SK-N-SH (cell line): ENCODE measurements around the gene UBLCP1. TPM values are rescaled to one million over a fixed set of nuclear protein-coding genes. Genes with fewer than 3 reads are reported as not detected.
"Not testable (repeated sequence)": the region's sequence is repeated elsewhere in the genome, so short reads cannot be mapped to it uniquely, and the experiment has no call there.

ENCODE experiments used
- CTCF ChIA-PET: fragments of 300-600, 350-600 bp; formaldehyde crosslinking; extraction: SDS; loops from one replicate; lab custom pipeline; 2021; lab: Yijun Ruan, JAX
- POLR2A ChIA-PET: fragments of 350-600 bp; sonication (Branson Sonifier 250); formaldehyde crosslinking; extraction: SDS; loops from one replicate; lab custom pipeline; 2020; ENCODE audit warnings: antibody characterized with exemption, inconsistent platforms; lab: Yijun Ruan, JAX
- DNase-seq: peaks from one replicate; pipeline ENCODE4 v3.0.0; 2012
- H2AFZ ChIP-seq: fragments of 200-600 bp; sonication (generic); 2 replicates; pipeline ENCODE4 v1.8.1; 2016; ENCODE audit warnings: antibody characterized with exemption, mild to moderate bottlenecking, low read depth
- H3F3A ChIP-seq: fragments of 200-600 bp; sonication (generic); replicated peaks from 2 replicates; pipeline ENCODE3; 2016; ENCODE audit warnings: antibody characterized with exemption, mild to moderate bottlenecking; ENCODE audit not compliant: insufficient read depth
- H3K27ac ChIP-seq, 2 experiments: fragments of 200-500 bp in 1 of 2; fragments of 200-600 bp in 1 of 2; sonication (Bioruptor generic) in 1 of 2; sonication (generic), shearing (Covaris generic) in 1 of 2; 2 replicates each; pipeline versions ENCODE4 v1.5.1 to v1.6.1; 2014 to 2016; ENCODE audit warnings: low read depth in 2 of 2, inconsistent platforms in 1 of 2, low read length in 1 of 2, mild to moderate bottlenecking in 1 of 2, mixed read lengths in 1 of 2
- H3K27me3 ChIP-seq: fragments of 200-600 bp; sonication (generic), shearing (Covaris generic); 2 replicates; pipeline ENCODE4 v1.6.1; 2016; ENCODE audit warnings: mixed run types; ENCODE audit not compliant: insufficient read depth
- H3K36me3 ChIP-seq, 2 experiments: fragments of 200-500 bp in 1 of 2; fragments of 200-600 bp in 1 of 2; sonication (Bioruptor generic) in 1 of 2; sonication (generic) in 1 of 2; replicated peaks in 1 of 2; 2 replicates each; pipeline versions ENCODE3 to v1.5.1; 2014 to 2016; ENCODE audit warnings: low read length in 1 of 2, mild to moderate bottlenecking in 1 of 2; ENCODE audit not compliant: insufficient read depth in 2 of 2, control insufficient read depth in 1 of 2
- H3K4me1 ChIP-seq, 2 experiments: fragments of 200-500 bp in 1 of 2; fragments of 200-600 bp in 1 of 2; sonication (Bioruptor generic) in 1 of 2; sonication (generic), shearing (Covaris generic) in 1 of 2; 2 replicates each; pipeline versions ENCODE4 v1.5.1 to v1.6.1; 2014 to 2016; ENCODE audit warnings: low read depth in 1 of 2, low read length in 1 of 2, mixed run types in 1 of 2; ENCODE audit not compliant: insufficient read depth in 2 of 2, control insufficient read depth in 1 of 2
- H3K4me2 ChIP-seq: fragments of 200-600 bp; sonication (generic), shearing (Covaris generic); 2 replicates; pipeline ENCODE4 v1.6.1; 2017; ENCODE audit warnings: mixed run types
- H3K4me3 ChIP-seq, 2 experiments: fragments of 200-500 bp in 1 of 2; fragments of 200-600 bp in 1 of 2; sonication (Bioruptor generic) in 1 of 2; sonication (generic), shearing (Covaris generic) in 1 of 2; 2 replicates each; pipeline versions ENCODE4 v1.5.1 to v1.8.1; 2014 to 2016; ENCODE audit warnings: low read depth in 2 of 2, inconsistent platforms in 1 of 2, low read length in 1 of 2, mild to moderate bottlenecking in 1 of 2, mixed read lengths in 1 of 2, moderate library complexity in 1 of 2
- H3K79me2 ChIP-seq: fragments of 200-600 bp; sonication (generic); 2 replicates; pipeline ENCODE4 v1.8.1; 2017; ENCODE audit warnings: mild to moderate bottlenecking; ENCODE audit not compliant: insufficient read depth
- H3K9ac ChIP-seq: fragments of 200-600 bp; sonication (generic); 2 replicates; pipeline ENCODE4 v1.6.1; 2017; ENCODE audit warnings: mixed run types
- H3K9me2 ChIP-seq: fragments of 200-600 bp; sonication (generic); 2 replicates; pipeline ENCODE4 v1.6.1; 2017; ENCODE audit warnings: mixed run types
- H3K9me3 ChIP-seq: fragments of 200-600 bp; sonication (generic); 2 replicates; pipeline ENCODE4 v1.6.1; 2017; ENCODE audit warnings: mixed run types, mild to moderate bottlenecking, moderate library complexity
- H4K20me1 ChIP-seq: fragments of 200-600 bp; sonication (generic); 2 replicates; pipeline ENCODE4 v1.6.1; 2017; ENCODE audit warnings: mild to moderate bottlenecking, mixed run types; ENCODE audit not compliant: insufficient read depth
- CTCF ChIP-seq: fragments of 200-600 bp; sonication (generic); IDR thresholded peaks from 2 replicates; pipeline ENCODE4 v1.6.1; 2017; ENCODE audit warnings: antibody characterized with exemption, mild to moderate bottlenecking, moderate library complexity
- ELF1 ChIP-seq: IDR thresholded peaks from 2 replicates; pipeline ENCODE4 v1.4.0; 2012
- EZH2phosphoT487 ChIP-seq: fragments of 200-600 bp; sonication (generic); IDR thresholded peaks from 2 replicates; pipeline ENCODE4 v1.6.1; 2017; ENCODE audit warnings: low read depth, mixed run types, mild to moderate bottlenecking, antibody characterized with exemption, moderate library complexity, borderline replicate concordance
- FOSL2 ChIP-seq: IDR thresholded peaks from 2 replicates; pipeline ENCODE4 v1.4.0; 2012; ENCODE audit warnings: low read depth, mild to moderate bottlenecking, moderate library complexity, borderline replicate concordance
- FOXM1 ChIP-seq: IDR thresholded peaks from 2 replicates; pipeline ENCODE4 v1.4.0; 2012; ENCODE audit warnings: low read depth, mild to moderate bottlenecking
- IRF3 ChIP-seq: fragments of 150-350 bp; IDR thresholded peaks from 2 replicates; pipeline ENCODE4 v1.6.1; 2016; ENCODE audit warnings: mild to moderate bottlenecking, low read depth, low read length
- JUND ChIP-seq: IDR thresholded peaks from 2 replicates; pipeline ENCODE4 v1.4.0; 2012
- MAX ChIP-seq: IDR thresholded peaks from 2 replicates; pipeline ENCODE4 v1.4.0; 2012; ENCODE audit warnings: low read depth
- NFIC ChIP-seq: IDR thresholded peaks from 2 replicates; pipeline ENCODE4 v1.4.0; 2012; ENCODE audit warnings: borderline replicate concordance
- NRF1 ChIP-seq: IDR thresholded peaks from 2 replicates; pipeline ENCODE4 v1.6.1; 2012; ENCODE audit warnings: low read depth, mild to moderate bottlenecking, low read length
- POLR2AphosphoS5 ChIP-seq: IDR thresholded peaks from 2 replicates; pipeline ENCODE4 v1.6.1; 2012; ENCODE audit warnings: low read depth, low read length
- REST ChIP-seq: IDR thresholded peaks from 2 replicates; pipeline ENCODE4 v1.6.1; 2012; ENCODE audit warnings: mild to moderate bottlenecking, low read depth, low read length, moderate library complexity
- RXRA ChIP-seq: IDR thresholded peaks from 2 replicates; pipeline ENCODE4 v1.4.0; 2012; ENCODE audit warnings: low read depth, mild to moderate bottlenecking, borderline replicate concordance
- SIN3A ChIP-seq: IDR thresholded peaks from 2 replicates; pipeline ENCODE4 v1.6.1; 2012; ENCODE audit warnings: low read depth, mild to moderate bottlenecking, low read length, moderate library complexity, borderline replicate concordance
- WGBS: methylation state at CpG from one replicate; pipeline ENCODE4 v1.1.6; 2017; ENCODE audit warnings: low lambda C conversion rate; 5-methylcytosine and 5-hydroxymethylcytosine counted together
- polyA plus RNA-seq, 3 experiments: library from polyadenylated mRNA; depleted of rRNA; stranded (reverse); fragments of >200 nt; gene quantifications; 2 replicates each; pipeline ENCODE4 v1.2.3, GENCODE V29; 2012

The UBLCP1 gene
- polyA plus RNA-seq, 1 of the 3 experiments (the other 2 are of a cell fraction), result 13.8 TPM

- TF ChIP-seq JUND (no peak), POLR2AphosphoS5 (no peak)
These were observed 625 bp upstream of the UBLCP1 start (continued) for GRCh38 chr5:159262472-159262858.

- Histone ChIP-seq H3K27me3 (no peaks in the 10 kb centered on the region), H3K9ac (peak overlapping the region; percentile 89), H4K20me1 (peaks cover 5% of the 10 kb centered on the region), H3K4me3 (peak overlapping the region; percentile 97 to 100), H3K4me1 (peaks cover 0 to 10% of the 10 kb centered on the region in 2 experiments; a peak in 2 of 4 replicates), H3K9me2 (no peaks in the 10 kb centered on the region), H3K4me2 (peak overlapping the region; percentile 97), H3K36me3 (peaks cover 5 to 7% of the 10 kb centered on the region in 2 experiments), H3F3A (peaks cover 4% of the 10 kb centered on the region)
- no peak for DNase-seq
- CTCF ChIA-PET, result interaction anchor here (1.0 to 2.4 kb wide), 3 partner anchors 11 to 107 kb away, joined by 4 to 19 read pairs (median 4); no protein-coding TSS in a partner anchor
- 2% methylated on average over 10 of the region's 10 CpGs for WGBS
- POLR2A ChIA-PET, result no interaction called here
- TF ChIP-seq NFIC, result no peak
- TF ChIP-seq, all 33 proteins: peak for 0
- Histone ChIP-seq H2AFZ (peak overlapping the region; percentile 99), H3K79me2 (peaks cover 54% of the 10 kb centered on the region), H3K27ac (peak overlapping the region; percentile 94 to 98; a peak in 3 of 4 replicates), H3K9me3 (no peaks in the 10 kb centered on the region)
These were observed 447 bp downstream of the UBLCP1 start for GRCh38 chr5:159263569-159263905.

- H3K9me2 ChIP-seq, H3K4me3 ChIP-seq, H3K9me3 ChIP-seq, H3K27ac ChIP-seq, DNase-seq, H3K27me3 ChIP-seq, H3K4me2 ChIP-seq, H3K9ac ChIP-seq, H2AFZ ChIP-seq, POLR2A ChIA-PET, H3F3A ChIP-seq, H4K20me1 ChIP-seq: not testable (repeated sequence)
- Histone ChIP-seq H3K79me2 (peaks cover 59% of the 10 kb centered on the region), H3K36me3 (peaks cover 34 to 35% of the 10 kb centered on the region in 2 experiments), H3K4me1 (peaks cover 0 to 10% of the 10 kb centered on the region in 2 experiments; a peak in 2 of 4 replicates)
- 100% methylated on average over 1 of the region's 2 CpGs for WGBS
- CTCF ChIA-PET, result interaction anchor here (2.3 kb wide), 1 partner anchor 110 kb away, joined by 9 read pairs; no protein-coding TSS in a partner anchor
These were observed 3.7 kb downstream of the UBLCP1 start for GRCh38 chr5:159266764-159267163.

GRCh38 chr5:159269723-159270122 is 6.6 kb downstream of the UBLCP1 start:
- no peak overlapping the region for H3K9ac ChIP-seq
- H2AFZ ChIP-seq, result no peak overlapping the region
- 86% methylated on average over 2 of the region's 2 CpGs for WGBS
- H3K4me2 ChIP-seq, result no peak overlapping the region
- no peaks in the 10 kb centered on the region for H3F3A ChIP-seq
- peaks cover 5% of the 10 kb centered on the region for H4K20me1 ChIP-seq
- no peak overlapping the region for H3K27ac ChIP-seq
- peaks cover 43% of the 10 kb centered on the region for H3K79me2 ChIP-seq
- POLR2A ChIA-PET, result no interaction called here
- peaks cover 62 to 63% of the 10 kb centered on the region in 2 experiments for H3K36me3 ChIP-seq
- no peaks in the 10 kb centered on the region for H3K9me2 ChIP-seq
- no peak for DNase-seq
- no peak overlapping the region for H3K4me3 ChIP-seq
- H3K27me3 ChIP-seq, result no peaks in the 10 kb centered on the region
- CTCF ChIA-PET, result no interaction called here
- H3K9me3 ChIP-seq, result no peaks in the 10 kb centered on the region
- peaks cover 0 to under 1% of the 10 kb centered on the region in 2 experiments; a peak in 1 of 4 replicates for H3K4me1 ChIP-seq
- TF ChIP-seq CTCF (no peak), MAX (no peak), RXRA (no peak), REST (no peak), EZH2phosphoT487 (no peak), FOXM1 (no peak), IRF3 (no peak), SIN3A (no peak), NRF1 (no peak), ELF1 (no peak), FOSL2 (no peak)
